Gastrocnemius medialis (tissue), 4 donors: ENCODE measurements around the gene AGAP5.
A peak's percentile ranks its signal among the peaks of the same experiment; 100 is the strongest.

ENCODE experiments used
- POLR2A ChIP-seq, 2 donors: fragments of 450-650 bp; IDR thresholded peaks; one replicate each; pipeline ENCODE4 v1.6.1; 2017; ENCODE audit warnings: antibody characterized with exemption in 2 of 2, mild to moderate bottlenecking in 2 of 2, moderate library complexity in 2 of 2
- TF ChIP-seq, protein P1 (sequence below), 5 experiments: fragments of 450-650 bp in 3 of 5; fragments of 200-600 bp in 2 of 5; sonication (generic) in 2 of 5; IDR thresholded peaks in 4 of 5; conservative IDR thresholded peaks in 1 of 5; 1 replicate in 4 of 5; 2 replicates in 1 of 5; pipeline ENCODE4 v1.5.1; 2016 to 2019; ENCODE audit warnings: antibody characterized with exemption in 5 of 5, mild to moderate bottlenecking in 3 of 5, moderate library complexity in 3 of 5

DNA sequence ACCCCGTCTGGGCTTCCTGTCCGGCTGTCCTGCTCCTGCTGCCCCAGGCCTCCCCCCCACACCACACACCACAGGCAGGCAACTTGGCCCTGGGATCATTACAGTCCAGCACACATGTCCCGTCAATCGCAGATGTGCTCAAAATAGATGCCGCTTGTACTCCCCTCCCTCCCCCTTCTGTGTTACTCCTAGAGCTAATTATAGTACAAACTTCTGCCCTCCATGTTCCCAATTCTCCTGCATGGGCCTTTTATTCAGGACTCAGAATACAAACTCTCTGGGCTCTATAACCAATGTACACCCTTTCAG, 42.0 kb downstream of the AGAP5 start, which contains the start of gene SYNPO2L:
- TF ChIP-seq POLR2A (IDR thresholded peaks at IDR 0.05), result peak; percentile 93
- TF ChIP-seq, protein P1, sequence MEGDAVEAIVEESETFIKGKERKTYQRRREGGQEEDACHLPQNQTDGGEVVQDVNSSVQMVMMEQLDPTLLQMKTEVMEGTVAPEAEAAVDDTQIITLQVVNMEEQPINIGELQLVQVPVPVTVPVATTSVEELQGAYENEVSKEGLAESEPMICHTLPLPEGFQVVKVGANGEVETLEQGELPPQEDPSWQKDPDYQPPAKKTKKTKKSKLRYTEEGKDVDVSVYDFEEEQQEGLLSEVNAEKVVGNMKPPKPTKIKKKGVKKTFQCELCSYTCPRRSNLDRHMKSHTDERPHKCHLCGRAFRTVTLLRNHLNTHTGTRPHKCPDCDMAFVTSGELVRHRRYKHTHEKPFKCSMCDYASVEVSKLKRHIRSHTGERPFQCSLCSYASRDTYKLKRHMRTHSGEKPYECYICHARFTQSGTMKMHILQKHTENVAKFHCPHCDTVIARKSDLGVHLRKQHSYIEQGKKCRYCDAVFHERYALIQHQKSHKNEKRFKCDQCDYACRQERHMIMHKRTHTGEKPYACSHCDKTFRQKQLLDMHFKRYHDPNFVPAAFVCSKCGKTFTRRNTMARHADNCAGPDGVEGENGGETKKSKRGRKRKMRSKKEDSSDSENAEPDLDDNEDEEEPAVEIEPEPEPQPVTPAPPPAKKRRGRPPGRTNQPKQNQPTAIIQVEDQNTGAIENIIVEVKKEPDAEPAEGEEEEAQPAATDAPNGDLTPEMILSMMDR (IDR thresholded peaks at IDR 0.05 in 4 of 5, conservative IDR thresholded peaks at IDR 0.05 in 1 of 5), result no peak
